T-helper 1 cell treated with Interleukin-12 subunit alpha and Interleukin-12 subunit beta and Interleukin-4 antibody, amounts not matched to agents 30 μg/mL and 1 μg/mL, for 36 hours (primary cell): ENCODE results near the gene BMP8B.
"Not testable (repeated sequence)": the region's sequence is repeated elsewhere in the genome, so short reads cannot be mapped to it uniquely, and the experiment has no call there.

ENCODE experiments used
- H3K27ac Mint-ChIP-seq: one replicate; pipeline ENCODE4 v1.8.0; 2021; ENCODE audit warnings: mild to moderate bottlenecking, mixed read lengths
- H3K27me3 Mint-ChIP-seq: one replicate; pipeline ENCODE4 v1.8.0; 2021; ENCODE audit warnings: low read depth, mixed read lengths
- H3K36me3 Mint-ChIP-seq: one replicate; pipeline ENCODE4 v1.8.0; 2021; ENCODE audit warnings: low read depth, mixed read lengths
- H3K4me1 Mint-ChIP-seq: one replicate; pipeline ENCODE4 v1.8.0; 2021; ENCODE audit warnings: low read depth, mixed read lengths
- H3K4me3 Mint-ChIP-seq: one replicate; pipeline ENCODE4 v1.8.0; 2021; ENCODE audit warnings: mild to moderate bottlenecking, moderate library complexity, mixed read lengths
- H3K9me3 Mint-ChIP-seq: one replicate; pipeline ENCODE4 v1.8.0; 2021; ENCODE audit warnings: mixed read lengths

The BMP8B gene

GRCh38 chr1:39777896-39778295, 10.8 kb downstream of the BMP8B start:
- H3K4me3 Mint-ChIP-seq, H3K27me3 Mint-ChIP-seq, H3K27ac Mint-ChIP-seq, H3K36me3 Mint-ChIP-seq, H3K9me3 Mint-ChIP-seq, H3K4me1 Mint-ChIP-seq: not testable (repeated sequence)

DNA sequence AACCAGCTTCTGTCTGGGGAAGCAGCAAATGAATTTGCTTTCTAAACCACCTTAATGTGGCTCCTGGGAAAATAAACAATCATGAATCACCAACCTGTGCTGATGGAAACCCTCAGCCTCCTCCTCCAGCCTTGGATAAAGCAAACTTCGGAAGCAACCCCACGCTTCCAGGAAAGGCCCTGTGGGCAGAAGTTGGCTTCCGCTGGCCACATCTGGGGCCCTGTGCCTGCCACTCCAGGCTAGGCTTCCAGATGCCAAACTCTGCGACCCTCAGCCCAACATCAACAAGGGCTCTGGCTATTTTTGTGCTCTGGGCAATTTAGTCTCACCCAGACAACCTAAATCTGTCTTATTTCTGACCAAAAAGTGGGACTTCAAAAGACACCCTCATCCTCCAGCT, 11.4 kb downstream of the BMP8B start:
- no peaks in the 10 kb centered on the region for H3K9me3 Mint-ChIP-seq
- H3K4me1 Mint-ChIP-seq = no peaks in the 10 kb centered on the region
- peaks cover 6% of the 10 kb centered on the region for H3K27me3 Mint-ChIP-seq
- H3K27ac Mint-ChIP-seq = peak overlapping the region; percentile 31
- no peak overlapping the region for H3K4me3 Mint-ChIP-seq
- H3K36me3 Mint-ChIP-seq = no peaks in the 10 kb centered on the region

DNA sequence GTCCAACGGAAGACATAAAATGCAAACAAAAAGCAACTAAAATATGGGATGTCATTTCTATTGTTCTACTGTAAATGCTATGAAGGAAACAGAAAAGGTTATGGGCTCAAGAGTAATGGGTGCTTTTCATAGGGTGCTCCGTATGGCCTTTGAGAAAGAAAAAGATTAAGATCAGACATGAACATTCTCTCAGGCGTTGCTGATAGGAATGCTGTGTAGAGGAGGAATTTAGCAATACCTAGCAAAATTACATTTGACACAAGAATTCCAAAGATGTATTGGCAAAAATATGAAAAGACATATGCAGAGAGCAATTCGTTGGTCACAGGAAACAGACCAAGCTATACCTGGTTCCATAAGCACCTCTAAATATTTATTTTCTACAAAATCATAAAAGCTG, 11.8 kb downstream of the BMP8B start:
- H3K4me1 Mint-ChIP-seq = no peaks in the 10 kb centered on the region
- H3K4me3 Mint-ChIP-seq = no peak overlapping the region
- H3K9me3 Mint-ChIP-seq = no peaks in the 10 kb centered on the region
- H3K27me3 Mint-ChIP-seq = peaks cover 6% of the 10 kb centered on the region
- H3K27ac Mint-ChIP-seq = no peak overlapping the region
- no peaks in the 10 kb centered on the region for H3K36me3 Mint-ChIP-seq

GRCh38 chr1:39776400-39776713, 12.3 kb downstream of the BMP8B start:
- H3K9me3 Mint-ChIP-seq = no peaks in the 10 kb centered on the region
- H3K27ac Mint-ChIP-seq = no peak overlapping the region
- no peaks in the 10 kb centered on the region for H3K36me3 Mint-ChIP-seq
- H3K27me3 Mint-ChIP-seq = peaks cover 6% of the 10 kb centered on the region
- no peak overlapping the region for H3K4me3 Mint-ChIP-seq
- H3K4me1 Mint-ChIP-seq = no peaks in the 10 kb centered on the region

GRCh38 chr1:39775676-39776399, 12.8 kb downstream of the BMP8B start:
- H3K4me1 Mint-ChIP-seq, H3K36me3 Mint-ChIP-seq, H3K9me3 Mint-ChIP-seq, H3K4me3 Mint-ChIP-seq, H3K27me3 Mint-ChIP-seq, H3K27ac Mint-ChIP-seq: not testable (repeated sequence)

DNA sequence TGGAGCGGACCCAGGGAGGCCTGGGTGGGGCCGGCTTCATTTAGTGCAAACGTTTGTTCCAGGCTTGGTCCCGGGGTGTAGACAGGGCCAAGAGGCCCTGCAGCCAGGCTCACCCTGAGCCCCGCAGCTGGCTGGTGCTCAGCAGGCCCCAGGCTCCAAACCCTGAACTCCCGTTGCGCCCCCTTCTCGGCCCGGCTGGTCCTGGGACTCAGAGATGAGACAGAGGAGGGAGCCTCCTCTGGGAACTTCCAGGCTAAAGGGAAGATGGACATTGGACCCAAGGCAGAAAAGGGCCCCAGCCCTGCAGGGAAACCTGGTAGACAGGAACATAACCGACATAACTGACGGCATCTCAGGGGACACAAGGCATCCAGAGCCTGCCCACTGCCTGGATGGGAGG, 13.5 kb downstream of the BMP8B start:
- not testable (repeated sequence) for H3K27ac Mint-ChIP-seq, H3K36me3 Mint-ChIP-seq, H3K9me3 Mint-ChIP-seq, H3K27me3 Mint-ChIP-seq, H3K4me3 Mint-ChIP-seq, H3K4me1 Mint-ChIP-seq

DNA sequence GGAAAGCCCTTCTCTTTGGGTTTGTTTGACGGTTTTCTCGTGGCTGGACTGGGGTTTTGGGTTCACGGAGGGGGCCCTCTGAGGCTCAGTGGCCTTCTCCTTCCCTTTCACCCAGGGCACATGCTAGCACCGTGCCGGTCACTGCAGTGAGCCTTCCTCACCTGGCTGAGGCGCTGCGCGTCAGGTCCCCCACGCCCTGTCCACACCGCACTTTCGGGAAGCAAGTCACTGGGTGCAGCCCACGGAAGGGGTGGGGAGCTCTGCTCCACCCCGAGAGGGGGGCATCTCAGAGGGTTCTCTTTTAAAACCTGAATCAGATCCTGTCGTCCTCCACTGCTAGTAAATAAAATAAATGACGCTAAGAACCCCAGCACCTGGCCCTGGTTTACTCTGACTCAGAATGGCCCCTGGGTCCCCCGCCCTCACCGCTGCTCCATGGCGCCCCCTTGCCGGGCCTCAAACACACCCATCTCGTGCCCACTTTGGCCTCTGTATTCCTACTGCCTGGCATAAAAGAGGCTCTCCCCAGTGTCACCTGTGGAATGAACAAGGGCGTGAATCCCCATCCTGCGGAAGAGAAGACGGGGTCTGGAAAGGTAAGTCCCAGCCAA, 15.2 kb downstream of the BMP8B start:
- H3K27ac Mint-ChIP-seq = not testable (repeated sequence)

DNA sequence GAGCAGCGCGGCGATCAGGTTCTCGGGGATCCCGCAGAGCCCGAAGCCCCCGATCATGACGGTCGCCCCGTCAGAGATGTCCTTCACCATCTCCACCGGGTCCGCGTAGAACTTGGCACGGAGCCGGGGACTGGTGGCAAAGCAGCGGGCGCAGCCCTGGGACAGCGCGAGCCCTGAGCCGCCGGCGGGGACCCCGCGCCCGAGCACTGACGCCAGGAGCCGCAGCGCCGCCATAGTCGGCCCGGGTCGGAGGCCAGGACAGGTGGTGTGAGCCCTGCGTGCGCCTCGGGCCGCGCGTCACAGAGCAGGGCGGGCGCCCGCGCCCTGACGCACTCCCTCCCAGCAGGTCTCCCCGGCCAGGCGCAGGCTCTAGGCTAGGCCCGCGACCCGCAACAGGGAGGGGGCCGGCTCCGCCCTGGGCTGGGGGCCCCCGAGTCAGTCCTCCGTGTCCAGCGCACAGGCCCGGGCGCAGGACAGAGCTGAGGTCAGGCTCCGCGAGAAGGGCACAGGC, 17.6 kb downstream of the BMP8B start, which contains the start of gene OXCT2:
OXCT2 (minus strand) TSS at position 327 of the 511 bp plus-strand sequence; CDS start at position 234, 93 bp downstream.
- not testable (repeated sequence) for H3K36me3 Mint-ChIP-seq, H3K9me3 Mint-ChIP-seq, H3K27me3 Mint-ChIP-seq, H3K27ac Mint-ChIP-seq, H3K4me1 Mint-ChIP-seq
- peak within 1 kb of the TSS; percentile 25 for H3K4me3 Mint-ChIP-seq

More for the DNA sequence above, 15.2 kb downstream of the BMP8B start:
- H3K27me3 Mint-ChIP-seq, H3K36me3 Mint-ChIP-seq, H3K9me3 Mint-ChIP-seq, H3K4me3 Mint-ChIP-seq, H3K4me1 Mint-ChIP-seq: not testable (repeated sequence)

DNA sequence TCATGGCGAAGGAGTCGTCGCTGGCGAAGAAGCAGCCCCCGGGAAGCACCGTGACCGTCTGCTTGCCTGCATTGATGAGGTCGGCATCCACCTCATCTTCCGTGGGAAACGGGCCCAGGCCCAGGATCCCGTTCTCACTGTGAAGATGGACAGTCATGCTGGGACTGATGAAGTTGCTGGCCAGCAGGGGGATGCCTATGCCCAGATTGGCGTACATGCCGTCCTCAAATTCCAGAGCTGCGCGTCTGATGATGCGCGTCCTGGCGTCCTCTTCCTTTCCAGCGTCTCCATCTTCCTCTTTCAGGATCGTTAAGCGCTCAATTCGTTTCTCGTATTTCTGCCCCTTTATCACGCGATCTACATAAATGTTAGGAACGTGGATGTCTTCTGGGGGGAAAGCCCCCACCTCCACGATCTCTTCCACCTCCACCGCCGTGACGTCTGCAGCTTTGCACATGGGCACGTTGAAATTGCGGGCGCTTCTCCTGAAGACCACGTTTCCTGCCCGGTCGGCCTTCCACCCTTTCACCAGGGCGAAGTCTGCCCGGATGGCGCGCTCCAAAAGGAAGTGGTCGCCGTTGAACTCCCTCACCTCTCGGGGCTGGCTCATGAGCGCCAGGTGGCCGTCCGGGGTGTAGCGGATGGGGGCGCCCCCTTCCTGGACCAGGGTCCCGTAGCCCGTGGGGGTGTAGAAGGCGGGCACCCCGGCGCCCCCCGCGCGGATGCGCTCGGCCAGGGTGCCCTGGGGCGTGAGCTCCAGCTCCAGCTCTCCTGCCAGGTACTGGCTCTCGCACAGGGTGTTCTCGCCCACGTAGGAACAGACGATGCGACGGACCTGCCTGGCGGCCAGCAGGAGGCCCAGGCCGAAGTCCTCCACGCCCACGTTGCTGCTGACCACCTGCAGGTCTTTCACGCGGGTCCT, 18.3 kb downstream of the BMP8B start:
- H3K4me1 Mint-ChIP-seq, H3K27ac Mint-ChIP-seq, H3K36me3 Mint-ChIP-seq, H3K27me3 Mint-ChIP-seq, H3K9me3 Mint-ChIP-seq: not testable (repeated sequence)
- peak overlapping the region; percentile 25 for H3K4me3 Mint-ChIP-seq

DNA sequence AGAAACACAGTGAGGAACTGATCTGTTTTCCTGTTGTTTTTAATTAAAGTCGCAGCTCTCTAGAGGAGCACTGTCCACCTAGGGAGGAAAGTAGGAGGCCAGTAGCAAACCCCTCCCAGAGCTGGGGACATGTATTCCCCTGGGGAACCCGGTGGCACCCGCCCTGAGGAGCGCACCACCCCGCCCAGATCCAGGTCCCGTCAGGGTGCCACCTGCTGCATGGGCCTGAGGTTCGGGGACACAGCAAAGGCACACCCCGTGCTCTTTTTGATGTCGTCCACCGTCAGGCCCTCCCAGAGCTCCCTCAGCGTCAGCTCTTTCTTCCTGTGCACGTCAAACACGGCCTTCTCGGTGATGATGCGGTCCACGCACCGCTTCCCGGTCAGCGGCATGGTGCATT, 19.2 kb downstream of the BMP8B start:
- not testable (repeated sequence) for H3K27me3 Mint-ChIP-seq, H3K27ac Mint-ChIP-seq, H3K36me3 Mint-ChIP-seq, H3K4me3 Mint-ChIP-seq, H3K4me1 Mint-ChIP-seq, H3K9me3 Mint-ChIP-seq

GRCh38 chr1:39766466-39766865, 22.2 kb downstream of the BMP8B start:
- not testable (repeated sequence) for H3K36me3 Mint-ChIP-seq, H3K27me3 Mint-ChIP-seq, H3K4me1 Mint-ChIP-seq, H3K9me3 Mint-ChIP-seq, H3K4me3 Mint-ChIP-seq, H3K27ac Mint-ChIP-seq

GRCh38 chr1:39764512-39764911, 24.2 kb downstream of the BMP8B start:
- not testable (repeated sequence) for H3K36me3 Mint-ChIP-seq, H3K27me3 Mint-ChIP-seq, H3K4me3 Mint-ChIP-seq, H3K9me3 Mint-ChIP-seq, H3K4me1 Mint-ChIP-seq, H3K27ac Mint-ChIP-seq

GRCh38 chr1:39763619-39764374, 24.9 kb downstream of the BMP8B start:
- not testable (repeated sequence) for H3K9me3 Mint-ChIP-seq, H3K27me3 Mint-ChIP-seq, H3K27ac Mint-ChIP-seq, H3K4me1 Mint-ChIP-seq, H3K4me3 Mint-ChIP-seq, H3K36me3 Mint-ChIP-seq
